Endothelial cell of umbilical vein (primary cell): ENCODE data around the gene FAM83E.

ENCODE experiments used
- CTCF ChIP-seq, 2 donors: IDR thresholded peaks; 1 replicate in 1 of 2; 2 replicates in 1 of 2; pipeline ENCODE4 v1.5.1; 2011; ENCODE audit warnings: low read length in 2 of 2, mild to moderate bottlenecking in 2 of 2, moderate library complexity in 2 of 2, control low read depth in 1 of 2, inconsistent platforms in 1 of 2, low read depth in 1 of 2; ENCODE audit not compliant: insufficient read depth in 1 of 2; ENCODE audit errors: extremely low read depth in 1 of 2
- EZH2 ChIP-seq: IDR thresholded peaks from 2 replicates; pipeline ENCODE4 v1.6.1; 2012; ENCODE audit warnings: borderline replicate concordance, low read depth, mild to moderate bottlenecking, moderate library complexity, low read length, inconsistent platforms; ENCODE audit not compliant: severe bottlenecking

DNA sequence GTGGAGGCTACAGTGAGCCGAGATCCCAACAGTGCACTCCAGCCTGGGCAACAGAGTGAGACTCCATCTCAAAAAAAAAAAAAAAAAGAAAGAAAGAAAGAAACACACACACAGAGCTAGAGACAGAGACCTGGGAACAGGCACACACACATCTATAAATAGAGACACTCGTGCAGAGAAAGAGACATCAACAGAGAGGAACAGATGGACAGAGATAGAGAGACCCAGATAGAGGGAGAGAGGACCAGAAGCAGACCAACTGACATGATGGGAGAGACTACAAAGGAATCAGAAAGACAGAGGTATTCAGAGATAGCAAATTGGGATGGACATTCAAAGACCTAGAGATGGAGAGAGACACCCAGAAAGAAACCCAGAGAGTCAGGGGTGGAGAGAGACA is 33.3 kb upstream of the FAM83E start:
- TF ChIP-seq CTCF (IDR thresholded peaks at IDR 0.05; ENCODE audit: extremely low read depth in 1 of 2, insufficient read depth in 1 of 2, low read depth in 1 of 2, low read length in 2 of 2) (no peak), EZH2 (no peak)
